HG03103 (cell line): ENCODE measurements around the gene CD151.

Experiments used
- ATAC-seq: cut with Tn5 transposase; IDR thresholded peaks from one replicate; pipeline ENCODE4 v1.9.1; 2021; ENCODE audit warnings: low read depth; ENCODE audit not compliant: unreplicated experiment

Gene CD151

GRCh38 chr11:855330-855674 lies 22.6 kb downstream of the CD151 start:
- ATAC-seq, result no peak

DNA sequence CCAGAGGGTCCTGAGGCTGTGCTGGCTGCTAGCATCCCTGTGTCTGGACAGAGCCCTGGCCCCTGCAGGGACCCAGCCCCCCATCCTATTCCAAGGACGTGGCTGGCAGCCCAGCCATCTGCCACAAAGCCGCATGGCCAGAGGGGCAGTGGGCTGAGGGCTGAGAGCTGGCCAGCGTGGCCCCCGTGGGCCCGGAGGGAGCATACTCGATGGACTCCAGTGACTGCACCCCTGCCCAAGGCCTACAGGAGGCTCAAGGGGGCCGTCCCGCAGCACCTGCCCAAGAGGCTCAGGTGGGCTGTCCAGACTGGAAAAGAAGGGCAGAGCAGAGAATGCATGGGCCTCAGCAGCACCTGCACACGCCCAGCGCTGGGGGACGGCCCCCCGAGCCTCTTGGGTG lies 23.0 kb downstream of the CD151 start:
- ATAC-seq, result no peak

DNA sequence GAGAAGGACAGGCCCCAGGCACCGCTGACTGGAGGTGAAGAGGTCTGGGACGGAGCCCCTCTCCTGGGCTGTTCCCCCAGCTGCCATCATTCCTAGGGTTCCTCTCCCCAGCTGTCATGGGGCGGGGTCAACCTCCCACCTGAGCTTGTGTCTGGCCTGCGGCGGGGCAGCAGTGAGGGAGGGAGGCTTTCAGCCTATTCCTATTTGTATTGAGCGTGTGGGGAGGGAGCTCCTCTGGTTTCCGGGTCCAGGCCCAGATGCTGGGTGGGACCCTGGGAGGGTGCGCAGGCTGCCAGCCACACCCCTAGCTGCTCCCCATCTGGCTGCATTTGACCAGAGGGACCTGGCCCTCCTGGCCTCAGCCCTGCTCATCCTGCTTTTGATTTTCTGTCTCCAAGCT lies 23.6 kb downstream of the CD151 start:
- no peak for ATAC-seq

DNA sequence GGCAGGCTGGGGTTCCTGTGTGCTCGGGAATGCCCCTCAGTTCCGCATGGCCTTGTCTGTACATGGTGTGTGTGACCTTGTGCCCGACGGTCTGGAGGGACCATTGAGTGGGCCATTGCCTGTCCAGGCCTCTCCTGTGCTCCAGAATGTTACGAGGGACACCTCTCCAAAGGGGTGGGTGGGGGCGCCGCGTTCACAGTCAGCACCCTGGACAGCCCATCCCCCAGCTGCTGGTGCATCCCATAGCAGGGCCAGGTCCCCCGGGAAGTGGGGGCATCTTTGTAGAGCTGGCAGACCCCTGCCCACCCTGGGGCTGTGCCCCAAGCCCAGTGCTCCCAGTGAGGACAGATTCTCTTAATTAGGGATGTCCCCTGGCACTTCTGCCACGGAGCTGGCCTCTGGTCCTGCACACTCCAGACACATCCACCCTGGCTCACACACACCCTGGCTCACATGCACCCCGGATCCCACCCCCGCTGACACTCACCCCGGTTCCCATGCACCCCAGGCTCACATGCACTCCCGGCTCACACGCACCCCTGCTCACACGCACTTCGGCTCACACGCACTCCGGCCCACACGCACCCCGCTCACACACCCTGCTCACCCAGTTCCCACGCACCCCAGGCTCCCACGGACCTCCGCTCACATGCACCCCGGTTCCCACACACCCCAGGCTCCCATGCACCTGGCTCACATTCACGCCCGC lies 25.5 kb downstream of the CD151 start:
- no peak for ATAC-seq

- ATAC-seq, result no peak
Observed at GRCh38 chr11:858762-859339, 26.1 kb downstream of the CD151 start.

GRCh38 chr11:859394-860131 lies 26.8 kb downstream of the CD151 start:
- ATAC-seq, result no peak

- no peak for ATAC-seq
Observed at GRCh38 chr11:860234-861104, 27.7 kb downstream of the CD151 start.

- ATAC-seq, result no peak
Observed at GRCh38 chr11:861105-861479, 28.3 kb downstream of the CD151 start.

DNA sequence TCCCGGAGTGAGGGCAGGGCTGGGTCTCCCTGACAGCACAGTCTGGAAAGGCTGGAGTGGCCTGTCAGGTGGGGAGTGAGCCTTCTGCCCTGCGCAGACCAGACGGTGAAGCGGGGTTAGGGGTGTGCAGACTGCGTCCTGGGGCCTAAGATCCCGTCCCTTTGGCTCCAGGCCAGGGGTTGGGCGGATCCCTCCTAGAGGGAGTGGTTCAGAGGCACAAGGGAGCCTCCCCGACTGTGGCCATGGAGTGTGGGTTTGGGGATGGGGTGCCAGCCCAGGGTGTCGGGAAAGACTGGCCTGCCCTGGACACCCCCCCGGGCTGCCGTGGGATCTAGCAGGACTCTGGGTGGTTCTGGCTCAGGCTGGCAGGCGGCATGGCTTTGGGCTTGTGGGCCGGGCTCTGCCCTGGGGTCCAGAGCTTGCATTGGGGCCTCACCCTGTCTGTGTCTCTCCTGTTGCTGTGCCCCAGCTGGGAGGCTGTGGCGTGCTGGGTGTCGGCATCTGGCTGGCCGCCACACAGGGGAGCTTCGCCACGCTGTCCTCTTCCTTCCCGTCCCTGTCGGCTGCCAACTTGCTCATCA lies 29.4 kb downstream of the CD151 start:
- ATAC-seq, result no peak

DNA sequence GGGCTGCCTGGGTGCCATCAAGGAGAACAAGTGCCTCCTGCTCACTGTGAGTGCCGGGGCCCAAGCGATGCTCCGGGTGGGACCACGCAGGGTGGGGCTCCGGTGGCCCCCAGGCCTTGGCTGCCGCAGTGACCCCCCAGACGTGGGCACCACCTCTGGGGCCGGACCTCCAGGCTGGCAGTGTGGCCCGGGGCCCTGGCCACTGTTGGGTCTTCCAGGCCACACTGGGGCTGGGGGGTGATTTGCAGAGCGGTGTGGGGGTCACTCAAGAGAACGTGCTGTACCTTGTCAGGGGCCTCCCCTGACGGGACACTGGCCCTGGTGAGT lies 29.9 kb downstream of the CD151 start:
- ATAC-seq, result no peak

- no peak for ATAC-seq
Observed at GRCh38 chr11:863023-863909, 30.5 kb downstream of the CD151 start.

DNA sequence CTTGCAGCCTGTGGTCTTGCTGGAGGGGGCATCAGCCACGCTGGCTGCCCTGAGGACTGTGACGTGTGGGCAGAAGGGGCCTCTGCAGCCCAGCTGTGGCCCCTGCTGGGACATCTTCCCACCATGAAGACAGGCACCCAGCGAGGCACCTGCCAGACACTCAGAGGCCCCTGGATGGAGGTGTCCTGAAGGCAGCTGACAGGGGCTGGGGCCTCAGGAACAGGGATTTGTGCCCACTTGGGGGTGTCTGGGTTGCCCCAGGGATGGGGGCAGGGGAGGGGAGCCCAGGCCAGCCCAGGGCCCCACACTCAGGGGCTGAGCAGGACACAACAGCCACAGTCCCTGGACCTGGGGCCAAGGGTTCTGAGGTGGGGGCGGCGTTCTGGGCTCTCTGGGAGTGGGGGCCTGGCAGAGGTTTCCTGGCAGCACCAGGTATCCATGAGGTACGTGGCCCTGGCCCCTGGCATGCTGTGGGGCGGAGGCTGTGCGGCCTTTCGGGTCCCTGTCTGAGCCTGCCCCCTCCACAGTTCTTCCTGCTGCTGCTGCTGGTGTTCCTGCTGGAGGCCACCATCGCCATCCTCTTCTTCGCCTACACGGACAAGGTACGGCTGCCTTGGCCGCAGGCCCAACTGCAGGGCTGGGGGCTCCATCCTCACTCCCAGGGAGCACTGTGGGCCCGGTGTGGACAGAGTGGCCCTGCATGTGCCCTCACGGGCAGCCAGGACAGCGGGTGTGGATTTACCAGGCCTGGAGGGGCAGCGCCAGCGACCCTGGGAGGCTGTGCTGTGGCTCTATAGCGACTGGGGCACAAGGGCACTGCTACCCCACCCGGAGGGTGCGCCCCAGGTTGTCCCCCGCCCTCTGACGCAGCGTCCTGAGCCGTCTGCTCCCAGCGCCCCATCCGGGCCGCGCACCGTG lies 31.4 kb downstream of the CD151 start:
- no peak for ATAC-seq

GRCh38 chr11:864898-865297 lies 32.1 kb downstream of the CD151 start:
- no peak for ATAC-seq

DNA sequence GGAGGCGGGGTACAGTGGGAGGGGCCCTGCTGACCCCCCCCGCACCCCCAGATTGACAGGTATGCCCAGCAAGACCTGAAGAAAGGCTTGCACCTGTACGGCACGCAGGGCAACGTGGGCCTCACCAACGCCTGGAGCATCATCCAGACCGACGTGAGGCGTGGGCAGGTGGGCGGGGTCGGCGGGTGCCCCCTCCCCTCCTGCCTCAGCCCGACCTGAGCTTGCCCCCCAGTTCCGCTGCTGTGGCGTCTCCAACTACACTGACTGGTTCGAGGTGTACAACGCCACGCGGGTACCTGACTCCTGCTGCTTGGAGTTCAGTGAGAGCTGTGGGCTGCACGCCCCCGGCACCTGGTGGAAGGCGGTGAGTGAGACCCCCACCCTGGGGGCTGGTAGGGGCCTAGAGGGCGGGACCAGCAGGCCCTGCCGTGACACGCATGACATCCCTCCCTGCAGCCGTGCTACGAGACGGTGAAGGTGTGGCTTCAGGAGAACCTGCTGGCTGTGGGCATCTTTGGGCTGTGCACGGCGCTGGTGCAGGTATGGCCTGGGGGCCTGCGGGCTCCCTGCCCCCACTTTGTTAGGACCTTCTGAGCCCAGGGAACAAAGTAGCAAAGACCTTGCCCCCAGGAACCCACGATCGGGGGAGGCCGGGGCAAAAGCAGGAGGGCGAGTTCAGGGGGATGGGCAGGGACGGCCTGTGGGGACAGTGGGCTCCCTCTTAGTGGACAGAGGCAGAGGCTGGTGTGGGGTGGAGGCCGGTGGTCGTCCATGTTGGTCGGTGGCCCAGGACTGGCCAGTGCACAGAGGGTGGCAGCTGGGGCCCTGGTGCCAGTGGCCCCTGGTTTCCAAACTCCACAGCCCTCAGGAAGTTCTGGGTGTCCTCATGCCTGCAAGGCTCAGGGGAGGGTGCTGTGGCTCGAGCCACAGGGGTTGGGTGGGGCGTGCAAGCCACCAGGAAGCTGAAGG lies 33.0 kb downstream of the CD151 start:
- no peak for ATAC-seq

GRCh38 chr11:866481-866880 lies 33.7 kb downstream of the CD151 start:
- no peak for ATAC-seq

DNA sequence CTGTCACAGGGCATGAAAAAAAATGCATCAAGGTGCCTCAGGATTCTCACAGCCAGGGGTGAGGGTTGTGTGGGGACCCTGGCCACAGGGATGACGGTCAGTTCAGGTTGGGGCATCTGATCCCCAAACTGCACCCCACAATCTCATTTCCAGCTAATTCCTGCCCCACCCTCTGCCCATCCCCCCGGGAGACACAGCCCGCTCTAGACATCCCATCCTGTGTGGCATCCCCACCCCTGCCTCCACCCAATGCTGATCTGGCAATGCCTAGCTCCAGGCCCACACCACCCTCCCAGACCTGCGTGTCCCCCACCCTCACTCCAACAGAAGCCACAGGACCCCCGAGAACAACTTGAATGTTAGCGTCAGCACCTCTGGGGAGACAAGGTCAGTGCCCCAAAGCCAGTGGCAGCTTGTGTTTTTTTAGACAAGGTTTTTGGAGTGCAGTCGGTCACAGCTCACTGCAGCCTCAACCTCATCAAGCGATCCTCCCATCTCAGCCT lies 35.2 kb downstream of the CD151 start:
- no peak for ATAC-seq

- no peak for ATAC-seq
Observed at GRCh38 chr11:868394-868793, 35.6 kb downstream of the CD151 start.

DNA sequence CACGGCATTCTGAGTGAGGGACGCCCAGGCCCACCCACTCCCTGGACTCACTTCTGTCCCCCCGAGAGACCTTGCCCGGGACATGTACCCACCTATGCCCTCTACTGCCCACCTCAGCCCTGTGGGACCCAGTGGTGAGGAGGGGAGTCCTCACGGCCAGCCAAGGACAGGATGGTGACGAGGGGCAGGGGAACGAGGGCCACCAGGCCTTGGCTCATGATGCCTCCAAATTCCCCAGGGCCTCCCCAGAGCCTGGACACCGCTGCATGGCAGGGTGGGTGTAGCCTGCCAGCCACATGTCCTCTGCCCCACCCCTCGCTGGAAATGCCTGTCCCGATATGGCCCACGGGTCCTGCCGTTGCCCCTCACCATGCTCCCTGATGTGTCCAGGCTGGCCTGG lies 36.0 kb downstream of the CD151 start:
- no peak for ATAC-seq
